ENCODE data around the gene SUPT3H. TPM values are rescaled to one million over a fixed set of nuclear protein-coding genes. Genes with fewer than 3 reads are reported as not detected.
"Not testable (repeated sequence)": the region's sequence is repeated elsewhere in the genome, so short reads cannot be mapped to it uniquely, and the experiment has no call there.

SUPT3H gene
- total and polyA plus RNA-seq, 4 experiments from 2014 or later = 11.8 to 13.6 (median 12.6) TPM

DNA sequence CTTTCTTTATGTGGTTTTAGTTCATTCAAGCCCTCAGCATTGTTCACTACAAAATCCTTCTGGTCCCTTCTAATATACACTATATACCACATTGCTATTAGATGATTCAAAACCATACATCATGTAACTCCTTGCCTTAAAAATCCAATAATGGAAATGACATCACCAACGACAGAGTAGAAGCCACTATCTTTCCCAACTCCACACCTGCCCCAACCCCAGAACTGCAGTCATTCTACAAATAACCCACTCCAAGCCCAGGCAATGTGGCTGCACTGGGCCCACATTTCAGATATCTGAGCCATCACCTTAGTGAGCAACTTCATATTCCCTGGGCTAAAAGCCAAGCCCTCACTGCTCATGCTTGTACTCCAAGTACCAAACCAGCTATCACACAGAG, 72.2 kb downstream of the SUPT3H start:
- Histone ChIP-seq H3K36me3 (ENCODE audit: insufficient read depth, low read length) (no peaks in the 10 kb centered on the region), H3K4me3 (ENCODE audit: low read length in 2 of 2) (no peak overlapping the region), H3K27me3 (ENCODE audit: insufficient read depth, low read length) (no peaks in the 10 kb centered on the region), H3K27ac (ENCODE audit: low read depth, low read length) (no peak overlapping the region), H3K4me1 (ENCODE audit: insufficient read depth, low read length) (peaks cover 14% of the 10 kb centered on the region), H3K9me3 (ENCODE audit: control insufficient read depth in 1 of 2, low read length in 2 of 2) (no peaks in the 10 kb centered on the region)
- no peak for DNase-seq
- CTCF ChIA-PET (ENCODE audit: partially characterized antibody) = no interaction called here
- Mint-ChIP-seq H3K27ac (no peak overlapping the region), H3K27me3 (no peaks in the 10 kb centered on the region), H3K9me3 (peaks cover 0 to 7% (median 0%) of the 10 kb centered on the region in 8 donors), H3K4me1 (peaks cover 14 to 33% (median 20%) of the 10 kb centered on the region in 4 donors), H3K36me3 (peaks cover 0 to 5% of the 10 kb centered on the region in 2 donors), H3K4me3 (no peak overlapping the region)
- POLR2A ChIA-PET (ENCODE audit: partially characterized antibody) = no interaction called here
- intact Hi-C loops (cut with micrococcal nuclease) = no loop called here

DNA sequence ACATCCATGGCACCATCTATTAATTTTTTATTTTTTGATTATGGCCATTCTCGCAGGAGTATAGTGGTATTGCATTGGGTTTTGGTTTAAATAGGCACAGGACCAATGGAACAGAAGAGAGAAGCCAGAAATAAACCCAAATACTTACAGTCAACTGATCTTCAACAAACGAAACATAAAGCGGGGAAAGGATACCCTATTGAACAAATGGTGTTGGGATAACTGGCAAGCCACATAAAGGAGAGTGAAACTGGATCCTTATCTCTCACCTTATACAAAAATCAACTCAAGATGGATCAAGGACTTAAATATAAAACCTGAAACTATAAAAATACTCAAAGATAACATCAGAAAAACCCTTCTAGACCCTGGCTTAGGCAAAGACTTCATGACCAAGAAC, 74.9 kb downstream of the SUPT3H start:
- intact Hi-C loops (cut with micrococcal nuclease) = no loop called here
- Histone ChIP-seq H3K4me1 (ENCODE audit: insufficient read depth, low read length) (no peaks in the 10 kb centered on the region), H3K27me3 (ENCODE audit: insufficient read depth, low read length) (no peaks in the 10 kb centered on the region), H3K4me3 (ENCODE audit: low read length in 2 of 2) (no peak overlapping the region), H3K9me3 (ENCODE audit: control insufficient read depth in 1 of 2, low read length in 2 of 2) (no peaks in the 10 kb centered on the region), H3K36me3 (ENCODE audit: insufficient read depth, low read length) (no peaks in the 10 kb centered on the region), H3K27ac (ENCODE audit: low read depth, low read length) (no peak overlapping the region)
- no peak overlapping the region for H3K27ac Mint-ChIP-seq
- no peak overlapping the region for H3K4me3 Mint-ChIP-seq
- peaks cover 2 to 12% (median 4%) of the 10 kb centered on the region in 4 donors for H3K4me1 Mint-ChIP-seq
- H3K36me3 Mint-ChIP-seq = peaks cover 0 to 5% of the 10 kb centered on the region in 2 donors
- no peaks in the 10 kb centered on the region for H3K27me3 Mint-ChIP-seq
- CTCF ChIA-PET (ENCODE audit: partially characterized antibody) = no interaction called here
- POLR2A ChIA-PET (ENCODE audit: partially characterized antibody) = no interaction called here
- no peak for DNase-seq
- peaks cover 0 to 6% (median 0%) of the 10 kb centered on the region in 8 donors for H3K9me3 Mint-ChIP-seq

DNA sequence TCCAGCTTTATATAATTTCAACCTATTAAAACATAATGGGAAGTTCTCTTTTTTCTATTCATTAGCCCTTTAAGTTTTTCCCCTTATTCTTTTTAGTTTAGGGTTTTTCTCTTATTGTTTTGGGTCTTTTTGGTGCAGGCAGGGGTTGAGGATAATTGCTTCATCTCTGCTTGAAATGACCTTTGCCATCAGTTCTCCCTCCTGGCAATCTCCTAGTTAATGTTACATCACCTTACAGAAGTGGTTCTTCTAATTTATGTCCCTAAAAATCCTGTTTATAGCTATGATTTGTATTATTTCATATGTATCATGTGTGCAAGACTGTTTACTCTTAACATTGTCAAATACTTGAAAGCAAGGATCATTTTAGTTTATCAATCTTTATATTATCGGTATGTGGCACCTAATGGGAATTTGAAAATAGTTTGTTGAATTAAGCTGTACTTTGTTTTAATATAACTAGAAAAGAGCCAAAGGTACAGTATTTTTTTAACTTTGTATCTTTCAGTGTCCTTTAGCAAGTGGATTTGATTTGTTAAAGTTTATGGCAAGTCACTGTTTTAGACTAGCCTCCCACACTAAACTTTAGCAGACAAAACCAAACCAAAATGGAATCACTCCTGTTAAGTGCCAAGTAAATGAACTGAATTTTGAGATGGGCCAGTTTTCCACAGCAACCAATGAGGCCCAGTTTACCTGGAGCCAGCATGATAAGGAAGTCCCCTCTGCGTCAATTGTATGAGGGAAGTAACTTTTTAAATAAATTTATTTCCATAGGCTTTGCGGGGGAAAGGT, 76.2 kb downstream of the SUPT3H start:
- no peak overlapping the region for H3K27ac ChIP-seq (ENCODE audit: low read depth, low read length)
- Mint-ChIP-seq H3K4me1 (peaks cover 0 to 12% (median 3%) of the 10 kb centered on the region in 4 donors), H3K9me3 (peaks cover 0 to 6% (median 0%) of the 10 kb centered on the region in 8 donors), H3K27me3 (no peaks in the 10 kb centered on the region), H3K27ac (peak overlapping the region in 2 of 7 donors; percentile 17 to 29), H3K36me3 (peaks cover 0 to 5% of the 10 kb centered on the region in 2 donors), H3K4me3 (no peak overlapping the region)
- ChIA-PET POLR2A (ENCODE audit: partially characterized antibody) (no interaction called here), CTCF (ENCODE audit: partially characterized antibody) (interaction anchor here (0.8 to 1.5 kb wide), 2 partner anchors 413 to 645 kb away, joined by 3 to 5 read pairs; no protein-coding TSS in a partner anchor)
- intact Hi-C loops (cut with micrococcal nuclease) = no loop called here
- H3K4me1 ChIP-seq (ENCODE audit: insufficient read depth, low read length) = no peaks in the 10 kb centered on the region
- no peak for DNase-seq
- H3K27me3 ChIP-seq (ENCODE audit: insufficient read depth, low read length) = no peaks in the 10 kb centered on the region
- no peaks in the 10 kb centered on the region for H3K9me3 ChIP-seq (ENCODE audit: control insufficient read depth in 1 of 2, low read length in 2 of 2)
- H3K4me3 ChIP-seq (ENCODE audit: low read length in 2 of 2) = no peak overlapping the region
- H3K36me3 ChIP-seq (ENCODE audit: insufficient read depth, low read length) = no peaks in the 10 kb centered on the region

GRCh38 chr6:45300736-45301135, 77.0 kb downstream of the SUPT3H start:
- intact Hi-C loops (cut with micrococcal nuclease) = no loop called here
- no peak for DNase-seq
- Histone ChIP-seq H3K36me3 (ENCODE audit: insufficient read depth, low read length) (no peaks in the 10 kb centered on the region), H3K9me3 (ENCODE audit: control insufficient read depth in 1 of 2, low read length in 2 of 2) (no peaks in the 10 kb centered on the region), H3K27me3 (ENCODE audit: insufficient read depth, low read length) (no peaks in the 10 kb centered on the region), H3K27ac (ENCODE audit: low read depth, low read length) (no peak overlapping the region), H3K4me3 (ENCODE audit: low read length in 2 of 2) (no peak overlapping the region), H3K4me1 (ENCODE audit: insufficient read depth, low read length) (no peaks in the 10 kb centered on the region)
- Mint-ChIP-seq H3K27ac (peak overlapping the region in 2 of 7 donors; percentile 2 to 71), H3K27me3 (no peaks in the 10 kb centered on the region), H3K9me3 (no peaks in the 10 kb centered on the region), H3K4me1 (peaks cover 0 to 5% (median 3%) of the 10 kb centered on the region in 4 donors), H3K36me3 (no peaks in the 10 kb centered on the region), H3K4me3 (no peak overlapping the region)
- CTCF ChIA-PET (ENCODE audit: partially characterized antibody) = interaction anchor here (0.8 to 1.5 kb wide), 2 partner anchors 414 to 645 kb away, joined by 3 to 5 read pairs; no protein-coding TSS in a partner anchor
- POLR2A ChIA-PET (ENCODE audit: partially characterized antibody) = no interaction called here

GRCh38 chr6:45299096-45299581, 78.6 kb downstream of the SUPT3H start:
- Histone ChIP-seq H3K9me3 (ENCODE audit: control insufficient read depth in 1 of 2, low read length in 2 of 2) (no peaks in the 10 kb centered on the region), H3K27ac (ENCODE audit: low read depth, low read length) (no peak overlapping the region), H3K4me3 (ENCODE audit: low read length in 2 of 2) (no peak overlapping the region), H3K27me3 (ENCODE audit: insufficient read depth, low read length) (no peaks in the 10 kb centered on the region), H3K4me1 (ENCODE audit: insufficient read depth, low read length) (peaks cover 3% of the 10 kb centered on the region), H3K36me3 (ENCODE audit: insufficient read depth, low read length) (no peaks in the 10 kb centered on the region)
- H3K27ac Mint-ChIP-seq = peak overlapping the region in 1 of 7 donors; percentile 15
- ChIA-PET CTCF (ENCODE audit: partially characterized antibody) (no interaction called here), POLR2A (ENCODE audit: partially characterized antibody) (no interaction called here)
- intact Hi-C loops (cut with micrococcal nuclease) = loop anchor here (10.0 kb wide), 1 partner anchor 644 kb away; no protein-coding TSS in a partner anchor
- DNase-seq = no peak
- H3K4me1 Mint-ChIP-seq = peaks cover 5 to 12% (median 11%) of the 10 kb centered on the region in 4 donors
- H3K36me3 Mint-ChIP-seq = no peaks in the 10 kb centered on the region
- no peak overlapping the region for H3K4me3 Mint-ChIP-seq
- no peaks in the 10 kb centered on the region for H3K27me3 Mint-ChIP-seq
- H3K9me3 Mint-ChIP-seq = no peaks in the 10 kb centered on the region

DNA sequence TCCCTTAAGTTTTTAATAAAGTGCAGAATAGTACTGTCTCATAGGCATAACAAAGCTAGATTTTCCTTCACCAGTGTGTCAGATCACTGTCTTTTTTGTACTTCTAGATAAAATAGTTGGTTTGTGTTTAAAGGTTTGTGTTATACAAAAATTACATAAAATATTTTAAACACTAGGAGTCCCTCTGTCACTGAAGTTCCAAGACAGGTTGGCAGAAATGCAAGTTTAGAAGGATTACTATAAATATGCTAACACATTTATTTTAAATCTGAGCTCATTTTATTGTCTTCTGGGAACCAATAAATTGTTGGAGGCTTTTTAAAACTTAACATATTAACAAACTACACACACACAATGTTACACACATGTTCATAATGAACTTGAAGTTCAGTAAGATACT, 80.4 kb downstream of the SUPT3H start:
- H3K36me3 Mint-ChIP-seq = no peaks in the 10 kb centered on the region
- Histone ChIP-seq H3K36me3 (ENCODE audit: insufficient read depth, low read length) (no peaks in the 10 kb centered on the region), H3K4me1 (ENCODE audit: insufficient read depth, low read length) (peaks cover 21% of the 10 kb centered on the region), H3K27ac (ENCODE audit: low read depth, low read length) (no peak overlapping the region), H3K27me3 (ENCODE audit: insufficient read depth, low read length) (no peaks in the 10 kb centered on the region), H3K4me3 (ENCODE audit: low read length in 2 of 2) (no peak overlapping the region), H3K9me3 (ENCODE audit: control insufficient read depth in 1 of 2, low read length in 2 of 2) (no peaks in the 10 kb centered on the region)
- no peaks in the 10 kb centered on the region for H3K27me3 Mint-ChIP-seq
- ChIA-PET CTCF (ENCODE audit: partially characterized antibody) (interaction anchor here (0.8 to 2.0 kb wide), 2 partner anchors 12 to 417 kb away, joined by 3 to 6 read pairs; no protein-coding TSS in a partner anchor), POLR2A (ENCODE audit: partially characterized antibody) (no interaction called here)
- peaks cover 0 to 4% (median 0%) of the 10 kb centered on the region in 8 donors for H3K9me3 Mint-ChIP-seq
- peak overlapping the region in 1 of 7 donors; percentile 25 for H3K27ac Mint-ChIP-seq
- intact Hi-C loops (cut with micrococcal nuclease) = loop anchor here (1.0 to 10.0 kb wide), 2 partner anchors 417 to 643 kb away; no protein-coding TSS in a partner anchor
- H3K4me1 Mint-ChIP-seq = peaks cover 21 to 31% (median 29%) of the 10 kb centered on the region in 4 donors
- no peak overlapping the region for H3K4me3 Mint-ChIP-seq
- no peak for DNase-seq

DNA sequence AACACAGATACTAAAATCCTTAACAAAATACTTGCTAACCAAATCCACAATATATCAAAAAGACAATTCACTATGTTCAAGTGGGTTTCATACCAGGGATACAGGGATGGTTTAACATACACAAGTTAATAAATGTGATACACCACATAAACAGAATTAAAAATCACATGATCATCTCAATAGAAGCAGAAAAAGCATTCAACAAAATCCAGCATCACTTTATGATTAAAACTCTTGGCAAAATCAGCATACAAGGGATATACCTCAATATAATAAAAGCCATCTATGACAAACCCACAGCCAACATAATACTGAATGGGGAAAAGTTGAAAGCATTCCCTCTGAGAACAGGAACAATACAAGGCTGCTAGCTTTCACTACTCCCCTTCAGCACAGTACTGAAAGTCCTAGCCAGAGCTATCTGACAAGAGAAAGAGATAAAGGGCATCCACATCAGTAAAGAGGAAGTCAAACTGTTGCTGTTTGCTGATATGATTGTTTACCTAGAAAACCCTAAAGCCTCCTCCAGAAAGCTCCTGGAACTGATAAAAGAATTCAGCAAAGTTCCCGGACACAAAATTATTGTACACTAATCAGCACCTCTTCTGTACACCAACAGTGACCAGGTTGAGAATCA, 83.6 kb downstream of the SUPT3H start:
- H3K36me3 Mint-ChIP-seq; H3K9me3 Mint-ChIP-seq; CTCF ChIA-PET (ENCODE audit: partially characterized antibody); H3K4me3 ChIP-seq (ENCODE audit: low read length in 2 of 2); POLR2A ChIA-PET (ENCODE audit: partially characterized antibody); H3K27ac ChIP-seq (ENCODE audit: low read depth, low read length); H3K36me3 ChIP-seq (ENCODE audit: insufficient read depth, low read length); H3K9me3 ChIP-seq (ENCODE audit: control insufficient read depth in 1 of 2, low read length in 2 of 2); H3K27me3 Mint-ChIP-seq; H3K27me3 ChIP-seq (ENCODE audit: insufficient read depth, low read length): not testable (repeated sequence)
- intact Hi-C loops (cut with micrococcal nuclease) = loop anchor here (10.0 kb wide), 1 partner anchor 639 kb away; no protein-coding TSS in a partner anchor
- peaks cover 22% of the 10 kb centered on the region for H3K4me1 ChIP-seq (ENCODE audit: insufficient read depth, low read length)
- DNase-seq = peak in 1 of 5 donors; percentile 4
- peaks cover 23 to 41% (median 36%) of the 10 kb centered on the region in 4 donors for H3K4me1 Mint-ChIP-seq
- H3K4me3 Mint-ChIP-seq = peak overlapping the region in 7 of 8 donors; percentile 8 to 79 (median 66)
- peak overlapping the region in 6 of 7 donors; percentile 13 to 63 (median 52) for H3K27ac Mint-ChIP-seq
